Sigmoid colon (tissue), 4 donors: ENCODE results near the gene FAT2.

ENCODE experiments used
- CTCF ChIP-seq, 4 experiments: fragments of 450-650 bp in 3 of 4; fragments of 200-600 bp in 1 of 4; IDR thresholded peaks; one replicate each; pipeline ENCODE4 v1.5.1; 2016 to 2019; ENCODE audit warnings: antibody characterized with exemption in 4 of 4, mild to moderate bottlenecking in 3 of 4, moderate library complexity in 2 of 4
- POLR2A ChIP-seq, 2 donors: fragments of 450-650 bp; IDR thresholded peaks; one replicate each; pipeline ENCODE4 v1.6.1; 2016; ENCODE audit warnings: antibody characterized with exemption in 2 of 2, mild to moderate bottlenecking in 2 of 2, moderate library complexity in 2 of 2
- POLR2AphosphoS5 ChIP-seq, 4 donors: sonication (generic); formaldehyde crosslinking; IDR thresholded peaks; one replicate each; pipeline ENCODE4 v1.6.1; 2017; ENCODE audit warnings: antibody characterized with exemption in 4 of 4

GRCh38 chr5:151598984-151599383 lies 7.9 kb upstream of the FAT2 start:
- TF ChIP-seq CTCF (IDR thresholded peaks at IDR 0.05): no peak
- TF ChIP-seq POLR2AphosphoS5 (IDR thresholded peaks at IDR 0.05): no peak
- no peak for TF ChIP-seq POLR2A (IDR thresholded peaks at IDR 0.05)
